Aortic smooth muscle cell (primary cell): Measurements from ENCODE around the gene RPS2. TPM values are rescaled to one million over a fixed set of nuclear protein-coding genes. Genes with fewer than 3 reads are reported as not detected.

Experiments
- total RNA-seq: library from RNA; depleted of rRNA; stranded (reverse); fragments of >200 nt; gene quantifications from 2 replicates; pipeline ENCODE4 v1.2.3, GENCODE V29; 2014

The RPS2 gene
- 1,947 and 2,136 TPM in 2 replicates for total RNA-seq

DNA sequence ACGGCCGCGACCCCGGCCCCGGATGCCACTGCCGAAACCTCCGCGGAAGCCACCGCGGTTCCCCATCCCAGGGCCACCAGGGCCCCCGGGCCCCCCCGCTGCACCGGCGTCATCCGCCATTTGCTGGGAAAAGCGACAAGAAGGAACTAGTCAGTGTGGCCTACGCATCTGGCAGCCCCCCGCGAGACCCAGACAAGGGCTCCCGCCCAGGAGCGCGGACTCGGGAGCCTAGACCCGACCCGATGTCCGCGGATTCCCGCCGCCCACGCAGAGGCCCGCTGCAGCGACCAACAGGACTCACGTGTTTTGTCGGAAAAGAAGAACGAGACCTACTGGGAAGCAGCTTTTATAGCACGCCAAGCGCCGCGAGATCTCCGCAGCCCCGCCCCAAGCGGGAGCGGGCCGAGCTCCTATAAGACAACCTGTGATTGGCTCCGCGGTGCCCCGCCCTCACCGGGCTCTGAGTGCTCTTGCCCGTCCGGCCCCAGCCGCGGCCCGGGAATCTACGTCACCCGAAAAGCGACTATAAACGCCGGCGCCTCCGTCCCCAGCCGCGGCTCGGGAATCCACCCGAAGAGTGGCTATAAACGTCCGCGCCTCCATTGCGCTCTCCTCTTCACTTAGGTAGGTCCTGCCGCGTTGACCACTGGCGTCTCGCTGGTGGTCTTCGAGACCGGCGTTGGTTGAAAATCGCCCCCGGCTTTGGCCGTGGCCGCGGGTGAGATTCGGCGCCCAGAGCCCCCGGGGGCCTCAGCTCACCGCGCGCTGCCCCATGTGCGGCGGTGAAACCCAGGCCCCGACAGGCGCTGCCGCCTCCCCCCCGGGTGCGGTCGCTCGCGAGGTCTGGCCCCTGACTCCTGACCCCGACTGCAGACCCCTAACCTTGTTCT, at the start of gene RPS2:
RPS2 (minus strand) TSS at position 321 of the 890 bp plus-strand sequence; CDS start at position 120, 201 bp downstream.

DNA sequence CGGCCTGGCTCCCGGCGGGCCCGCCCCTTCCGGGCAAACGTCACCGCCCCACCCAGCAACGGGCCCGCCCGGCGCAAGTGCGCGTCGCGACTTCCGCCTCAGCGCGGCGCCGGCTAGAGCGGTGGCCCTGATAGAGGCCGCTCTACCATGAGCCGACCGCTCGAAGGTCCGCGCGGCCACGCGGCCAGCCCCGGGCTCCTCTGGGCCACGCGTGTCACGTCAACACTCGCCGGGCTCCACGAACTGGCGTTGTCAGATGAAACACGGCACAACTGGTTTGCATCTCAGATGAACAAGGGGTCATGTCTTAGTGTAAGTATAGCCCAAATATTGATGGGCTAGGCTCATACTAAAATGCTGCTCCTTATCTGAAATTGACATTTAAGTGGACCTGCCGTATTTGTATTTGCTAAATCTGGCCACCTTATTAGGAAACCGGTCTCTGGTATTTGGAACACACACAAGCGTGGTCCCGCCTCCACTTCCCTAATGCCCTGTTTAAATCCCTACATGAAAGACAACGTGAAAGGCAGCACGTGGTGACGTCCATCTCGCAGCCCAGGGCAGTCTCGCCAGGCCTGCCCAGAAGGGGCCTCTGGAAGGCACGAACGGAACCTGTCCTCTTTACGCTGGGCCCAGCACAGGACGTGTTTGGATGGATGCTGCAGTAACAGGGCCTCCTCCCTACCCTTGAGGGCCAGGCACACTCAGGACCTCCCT, 45.3 kb upstream of the RPS2 start, which contains the start of gene ZNF598:
ZNF598 (minus strand) TSS at position 31 of the 720 bp plus-strand sequence.

DNA sequence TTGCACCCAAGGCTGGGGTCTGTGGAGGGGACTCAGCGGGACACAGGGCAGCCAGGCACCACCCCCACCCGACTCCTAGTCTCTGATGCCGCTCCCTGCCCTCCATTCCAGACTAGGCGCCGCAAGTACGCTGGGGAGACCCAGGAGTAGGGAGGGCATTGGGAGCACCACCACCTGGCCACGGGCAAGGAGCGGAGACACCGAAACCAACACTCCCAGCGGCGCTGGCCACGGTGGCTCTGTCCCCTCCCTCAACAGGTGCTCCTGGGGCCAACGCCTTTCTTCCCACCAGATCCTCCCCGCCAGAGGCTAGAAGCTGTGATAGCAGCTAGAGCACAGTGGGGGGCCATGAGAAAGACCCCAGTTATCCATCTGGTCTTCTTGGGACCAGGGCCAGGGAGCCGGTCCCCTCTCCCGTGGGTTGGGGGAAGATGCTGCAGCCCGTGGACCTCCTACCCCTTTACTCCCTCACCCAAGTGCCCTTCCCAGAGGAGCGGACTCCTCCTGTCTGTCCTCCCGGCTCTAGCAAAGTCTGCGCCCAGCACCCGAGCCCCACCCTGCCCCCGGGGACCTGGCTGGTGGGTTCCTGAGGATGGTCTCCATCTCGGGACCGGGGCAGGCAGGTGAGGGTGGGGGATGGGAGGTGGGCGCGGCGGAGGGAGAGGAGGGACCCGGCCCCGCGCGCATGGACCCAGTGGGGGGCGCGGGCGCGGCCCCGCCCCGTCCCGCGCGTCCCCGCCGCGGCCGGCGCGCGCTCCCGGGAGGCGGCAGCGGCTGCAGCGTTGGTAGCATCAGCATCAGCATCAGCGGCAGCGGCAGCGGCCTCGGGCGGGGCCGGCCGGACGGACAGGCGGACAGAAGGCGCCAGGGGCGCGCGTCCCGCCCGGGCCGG, 24.8 kb upstream of the RPS2 start, which contains the start of gene SYNGR3:
SYNGR3 (plus strand) TSS at position 762 of the 892 bp plus-strand sequence. CDS start 133 bp downstream, outside the sequence.

DNA sequence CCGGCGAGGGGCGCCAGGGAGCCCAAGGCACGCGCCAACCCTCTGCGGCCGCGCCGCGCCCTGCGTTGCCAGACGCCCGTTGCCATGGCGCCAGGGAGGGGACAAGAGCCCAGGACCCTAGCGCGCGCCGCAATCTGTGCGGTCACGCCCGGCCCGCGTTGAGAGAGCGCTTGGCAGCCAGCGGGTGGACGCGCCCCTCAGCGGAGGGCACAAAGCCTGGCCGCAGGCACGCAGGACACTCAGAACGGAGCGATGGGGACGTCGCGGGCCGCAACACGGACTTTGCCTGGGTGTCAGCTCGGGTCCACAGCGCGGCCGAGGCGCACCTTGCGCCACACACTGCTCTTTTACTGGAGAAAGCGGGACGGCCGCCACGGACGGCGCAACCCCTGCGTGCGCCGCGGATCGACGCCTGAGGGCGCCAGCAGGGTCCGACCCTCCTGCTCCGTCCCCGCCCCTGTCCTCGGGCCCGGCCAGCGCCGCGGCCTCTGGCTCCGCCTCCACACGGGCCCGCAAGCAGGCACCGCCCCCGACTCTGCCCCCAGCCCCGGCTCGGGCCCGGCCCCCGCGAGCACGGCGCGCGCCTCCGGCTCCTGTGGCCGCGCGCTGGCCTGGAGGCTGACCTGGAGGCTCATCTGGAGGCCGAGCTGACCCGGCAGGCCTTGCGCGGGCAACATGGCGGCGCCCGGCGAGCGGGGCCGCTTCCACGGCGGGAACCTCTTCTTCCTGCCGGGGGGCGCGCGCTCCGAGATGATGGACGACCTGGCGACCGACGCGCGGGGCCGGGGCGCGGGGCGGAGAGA, 19.1 kb upstream of the RPS2 start, which contains the start of gene GFER:
GFER (plus strand) TSS at position 650 of the 803 bp plus-strand sequence; CDS start at position 676, 26 bp downstream.

DNA sequence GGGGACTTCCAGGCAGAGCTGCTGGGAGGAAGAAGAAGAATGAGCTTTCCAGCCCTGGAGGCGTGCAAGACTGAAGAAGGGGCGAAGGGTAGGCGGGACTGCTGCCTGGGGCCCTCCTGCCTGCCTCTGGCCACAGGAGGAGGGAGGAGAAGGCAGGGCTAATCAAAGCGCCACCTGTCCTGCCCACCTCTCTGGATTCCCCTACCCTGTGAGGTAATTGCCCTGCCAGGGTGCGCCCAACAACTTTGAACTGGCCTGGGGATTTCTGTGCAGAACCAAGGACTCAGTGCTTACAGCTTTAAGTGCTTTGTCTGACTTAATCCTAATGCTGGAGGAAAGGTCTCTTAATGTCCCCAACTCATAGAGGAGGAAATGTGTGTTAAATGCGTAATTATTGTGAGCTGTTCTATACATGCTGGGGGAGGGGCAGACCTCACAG, 16.8 kb upstream of the RPS2 start, which contains the start of gene NOXO1:
NOXO1 (minus strand) TSS at position 72 of the 439 bp plus-strand sequence. CDS start 290 bp downstream, outside the sequence.

DNA sequence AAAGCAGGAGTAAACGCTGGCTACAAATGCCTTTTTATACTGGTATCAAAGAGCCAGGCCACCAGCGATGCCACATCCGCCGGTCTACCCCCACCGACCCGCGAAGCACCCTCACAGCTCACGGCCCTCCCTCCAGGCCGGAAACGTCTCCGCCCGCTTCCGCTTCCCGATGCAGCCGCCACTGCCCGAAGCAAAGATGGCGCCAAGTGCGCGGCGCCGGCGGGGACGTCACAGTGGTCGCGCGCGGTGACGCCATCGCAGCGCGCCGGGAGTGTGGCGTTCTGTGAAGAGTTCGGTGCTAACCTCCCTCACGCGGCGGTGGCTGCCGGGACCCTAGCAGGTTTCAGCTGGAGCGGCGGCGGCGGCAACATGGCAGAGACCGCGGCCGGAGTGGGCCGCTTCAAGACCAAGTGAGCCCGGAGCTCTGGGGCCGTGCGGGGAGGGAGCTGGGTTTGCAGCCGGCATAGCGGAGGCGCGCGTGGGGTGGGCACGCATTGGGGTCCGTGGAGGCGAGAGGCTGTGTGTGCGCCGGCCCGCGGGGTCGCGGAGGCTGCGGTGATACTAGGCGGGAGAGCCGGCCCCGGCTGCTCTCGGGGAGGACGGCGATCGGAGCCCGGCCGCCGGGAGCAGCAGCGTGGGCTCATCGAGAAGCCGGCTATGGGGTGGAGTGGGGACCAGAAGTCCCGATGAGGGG, 7.3 kb upstream of the RPS2 start, which contains the start of gene TBL3:
TBL3 (plus strand) TSS at position 258 of the 694 bp plus-strand sequence; CDS start at position 370, 112 bp downstream.

DNA sequence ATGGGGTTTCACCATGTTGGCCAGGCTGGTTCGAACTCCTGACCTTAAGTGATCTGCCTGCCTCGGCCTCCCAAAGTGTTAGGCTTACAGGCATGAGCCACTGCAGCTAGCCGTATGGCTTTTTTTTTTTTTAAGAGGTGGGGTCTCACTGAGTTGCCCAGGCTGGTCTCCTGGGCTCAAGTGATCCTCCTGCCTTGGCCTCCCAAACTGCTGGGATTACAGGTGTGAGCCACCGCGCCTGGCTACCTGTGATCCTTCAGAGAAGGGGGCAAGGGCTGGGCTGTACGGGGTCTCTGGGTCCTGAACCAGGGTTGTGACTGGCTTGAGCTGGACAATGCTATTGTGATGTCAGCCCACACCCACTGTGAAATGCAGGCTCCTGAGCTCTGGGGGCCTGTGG, 1.8 kb upstream of the RPS2 start, which contains the start of gene RNF151:
RNF151 (plus strand) TSS at position 397 of the 400 bp plus-strand sequence. CDS start 26 bp downstream, outside the sequence.

DNA sequence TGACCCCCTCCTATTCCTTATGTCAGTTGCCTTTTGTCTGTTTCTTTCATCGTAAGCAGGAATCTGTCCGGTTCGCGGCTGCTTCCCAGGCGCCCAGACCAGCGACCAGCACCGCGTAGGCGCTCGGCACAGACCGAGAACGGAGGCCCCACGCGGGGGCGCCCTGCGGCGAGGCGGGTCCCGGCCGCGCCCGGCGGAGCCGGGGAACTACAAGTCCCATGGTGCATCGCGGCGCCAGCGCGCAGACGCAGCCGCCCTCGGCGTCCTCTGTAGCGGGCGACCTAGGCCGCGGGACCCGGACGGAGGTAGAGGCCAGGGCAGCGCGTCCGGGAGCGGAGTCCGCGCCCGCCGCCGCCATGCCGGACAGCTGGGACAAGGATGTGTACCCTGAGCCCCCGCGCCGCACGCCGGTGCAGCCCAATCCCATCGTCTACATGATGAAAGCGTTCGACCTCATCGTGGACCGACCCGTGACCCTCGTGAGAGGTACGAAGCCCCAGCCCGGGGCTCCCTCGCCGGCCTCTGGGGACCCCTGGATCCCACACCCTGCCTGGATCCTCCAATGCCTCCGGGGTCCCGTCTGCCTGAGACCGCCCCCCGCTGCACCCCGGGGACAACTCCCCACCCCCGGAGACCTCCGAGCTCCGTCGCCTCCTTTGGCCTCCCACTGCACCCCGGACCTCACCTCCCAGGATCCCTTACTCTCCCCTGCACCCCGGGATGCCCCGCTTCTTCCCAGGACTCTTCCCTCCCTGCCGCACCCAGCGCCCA, 5.2 kb downstream of the RPS2 start, which contains the start of gene NDUFB10:
NDUFB10 (plus strand) TSS at position 270 of the 771 bp plus-strand sequence; CDS start at position 357, 87 bp downstream.

DNA sequence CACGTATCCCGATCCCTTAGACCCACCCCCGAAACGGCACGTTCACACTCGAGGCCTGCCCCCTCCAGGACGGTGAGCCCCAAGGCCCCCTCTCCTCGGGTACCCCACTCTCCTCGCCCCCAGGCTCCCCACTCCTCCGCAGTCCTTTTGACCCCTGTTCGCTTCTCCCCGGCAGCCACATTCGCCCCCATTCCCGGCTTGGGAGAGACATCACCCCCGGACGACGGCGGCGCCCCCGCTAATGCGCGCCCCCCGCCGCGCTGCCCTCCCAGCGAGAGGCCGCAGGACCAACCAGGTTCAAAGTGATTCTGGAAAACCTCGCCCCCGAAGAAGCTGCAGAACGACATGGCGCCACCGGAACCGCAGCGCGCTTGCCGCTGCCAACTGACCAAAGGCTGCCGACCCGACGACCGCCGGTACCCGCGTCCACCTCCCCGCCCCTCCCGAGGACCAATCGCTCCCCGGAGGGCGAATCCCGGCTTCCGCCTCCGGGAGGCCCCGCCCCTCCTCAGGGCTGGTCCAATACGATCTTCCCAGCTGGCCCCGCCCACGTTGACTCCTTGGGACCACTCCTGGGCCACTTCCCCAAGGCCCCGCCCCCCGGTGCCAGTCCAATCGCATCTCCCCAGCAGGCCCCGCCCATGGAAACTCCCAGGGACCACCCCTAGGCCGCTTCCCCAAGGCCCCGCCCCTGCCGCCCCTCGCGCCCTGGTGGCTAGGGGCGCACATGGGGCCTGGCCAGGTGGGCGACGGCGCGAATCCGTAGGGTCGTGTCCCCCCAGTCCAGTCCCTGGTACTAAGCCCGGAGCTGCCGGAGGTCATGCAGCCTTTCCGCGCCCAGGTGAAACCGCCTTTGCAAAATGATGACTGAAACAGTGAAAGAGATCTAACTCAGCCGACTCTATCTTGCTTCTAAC, 21.6 kb downstream of the RPS2 start, which contains the start of gene MSRB1:
MSRB1 (minus strand) TSS at position 390 of the 917 bp plus-strand sequence; CDS start at position 347, 43 bp downstream.

DNA sequence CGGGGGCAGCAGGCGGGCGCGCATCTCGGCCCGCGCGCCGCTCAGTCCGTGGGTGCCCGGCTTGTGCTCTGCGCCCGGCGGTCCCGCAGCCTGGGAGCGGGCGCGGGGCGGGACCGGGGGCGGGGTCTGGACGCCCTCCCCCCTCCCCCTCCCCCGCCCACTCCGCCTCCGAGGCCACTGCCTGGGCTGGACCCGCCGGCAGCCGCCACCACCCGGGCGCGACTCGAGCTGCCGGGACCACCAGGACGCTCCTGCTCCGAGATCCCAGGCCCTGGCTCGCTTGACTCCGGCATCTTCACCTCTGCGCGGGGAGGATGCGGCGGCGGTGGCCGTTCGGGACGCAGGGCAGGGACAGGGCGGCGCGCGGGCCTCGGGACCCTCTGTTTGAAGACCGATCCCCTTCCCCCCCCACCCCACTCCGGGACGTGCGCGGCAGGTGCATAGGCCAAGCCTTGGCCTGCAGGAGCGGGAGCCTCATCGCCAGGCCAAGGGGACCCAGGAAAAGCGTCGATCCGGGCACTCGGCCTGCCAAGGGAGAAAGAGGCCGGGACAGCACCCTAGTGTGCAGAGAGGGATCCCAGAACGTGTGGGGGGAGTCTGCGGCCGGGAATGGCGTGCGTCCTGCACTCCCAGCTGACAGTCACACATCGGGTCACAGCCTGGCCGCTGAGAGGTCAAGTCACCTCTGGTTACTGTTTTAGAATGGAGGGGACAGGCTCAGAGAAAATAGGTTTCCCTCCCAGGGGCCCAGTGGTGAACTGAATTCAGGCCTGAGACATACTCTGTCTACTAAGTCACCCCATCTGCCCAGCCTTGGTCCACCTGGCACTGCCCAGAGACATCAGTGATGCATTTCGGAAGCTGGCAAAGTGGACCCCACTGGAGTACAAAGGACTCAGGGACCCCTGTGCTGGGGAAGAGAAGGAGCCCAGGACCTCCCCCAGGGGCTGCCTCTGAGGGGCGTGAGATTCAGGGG, 46.0 kb downstream of the RPS2 start, which contains the start of gene HS3ST6:
HS3ST6 (minus strand) TSS at position 65 of the 976 bp plus-strand sequence. CDS start 92 bp downstream, outside the sequence.

Other genes starting within 250 kb of the RPS2 start
- 35.4 and 48.1 TPM in 2 replicates for gene NME3, start 193.3 kb downstream of the RPS2 start, total RNA-seq
- gene EME2, start 192.0 kb downstream of the RPS2 start, total RNA-seq = 8.1 and 9.5 TPM in 2 replicates
- 68.1 and 79.9 TPM in 2 replicates for gene MRPS34, start 191.7 kb downstream of the RPS2 start, total RNA-seq
- gene SPSB3, start 182.3 kb downstream of the RPS2 start, total RNA-seq = 24.2 and 25.4 TPM in 2 replicates
- 45.8 and 63.5 TPM in 2 replicates for gene NUBP2, start 181.9 kb downstream of the RPS2 start, total RNA-seq
- under 0.01 and 0.06 TPM in 2 replicates for gene IGFALS, start 171.1 kb downstream of the RPS2 start, total RNA-seq
- gene HAGH, start 138.0 kb downstream of the RPS2 start, total RNA-seq = 59.3 and 85.5 TPM in 2 replicates
- 47.1 and 74.9 TPM in 2 replicates for gene FAHD1, start 137.6 kb downstream of the RPS2 start, total RNA-seq
- not detected in 2 replicates for gene MEIOB, start 92.7 kb downstream of the RPS2 start, total RNA-seq
- not detected in 2 replicates for gene HS3ST6, start 46.4 kb downstream of the RPS2 start, total RNA-seq
- 6.3 and 6.4 TPM in 2 replicates for gene MSRB1, start 21.6 kb downstream of the RPS2 start, total RNA-seq
- not detected in 2 replicates for gene RPL3L, start 10.1 kb downstream of the RPS2 start, total RNA-seq
- gene NDUFB10, start 5.3 kb downstream of the RPS2 start, total RNA-seq = 259 and 267 TPM in 2 replicates
- gene RNF151, start 2.0 kb upstream of the RPS2 start, total RNA-seq = not detected in 2 replicates
- 29.7 and 32.4 TPM in 2 replicates for gene TBL3, start 7.2 kb upstream of the RPS2 start, total RNA-seq
- gene NOXO1, start 16.6 kb upstream of the RPS2 start, total RNA-seq = 0.12 and 0.13 TPM in 2 replicates
- 9.9 and 11.2 TPM in 2 replicates for gene GFER, start 19.4 kb upstream of the RPS2 start, total RNA-seq
- gene SYNGR3, start 25.1 kb upstream of the RPS2 start, total RNA-seq = 0.66 and 0.99 TPM in 2 replicates
- 9.6 and 12.3 TPM in 2 replicates for gene ZNF598, start 45.0 kb upstream of the RPS2 start, total RNA-seq
- gene NPW, start 55.0 kb upstream of the RPS2 start, total RNA-seq = 0.06 and 0.13 TPM in 2 replicates
- gene NHERF2, start 62.1 kb upstream of the RPS2 start, total RNA-seq = 98.1 and 182 TPM in 2 replicates
- 40.6 and 59.2 TPM in 2 replicates for gene NTHL1, start 83.0 kb upstream of the RPS2 start, total RNA-seq
- 44.3 and 53.0 TPM in 2 replicates for gene TSC2, start 83.2 kb upstream of the RPS2 start, total RNA-seq
- gene PKD1, start 171.1 kb upstream of the RPS2 start, total RNA-seq = 131 and 144 TPM in 2 replicates
- 2.0 and 2.4 TPM in 2 replicates for gene RAB26, start 183.8 kb upstream of the RPS2 start, total RNA-seq
- gene TRAF7, start 191.0 kb upstream of the RPS2 start, total RNA-seq = 42.0 and 44.8 TPM in 2 replicates
- gene CASKIN1, start 231.8 kb upstream of the RPS2 start, total RNA-seq = under 0.01 and 0.40 TPM in 2 replicates
- gene MLST8, start 240.6 kb upstream of the RPS2 start, total RNA-seq = 11.3 and 16.8 TPM in 2 replicates
- gene BRICD5, start 246.0 kb upstream of the RPS2 start, total RNA-seq = 1.2 and 1.7 TPM in 2 replicates